Hepatocyte (in vitro differentiated cells): Measurements from ENCODE around the gene JMJD8. TPM values are rescaled to one million over a fixed set of nuclear protein-coding genes. Genes with fewer than 3 reads are reported as not detected.

Source experiments
- DNase-seq: peaks from one replicate; pipeline ENCODE4 v3.0.0-alpha.2; 2016; ENCODE audit warnings: low spot score
- H2AFZ ChIP-seq: fragments of 200-600 bp; sonication (generic); 2 replicates; pipeline ENCODE4 v1.6.0; 2016; ENCODE audit warnings: antibody characterized with exemption, mild to moderate bottlenecking
- H3K27ac ChIP-seq: fragments of 200-600 bp; sonication (generic); 2 replicates; pipeline ENCODE4 v1.5.1; 2016; ENCODE audit warnings: mild to moderate bottlenecking
- H3K27me3 ChIP-seq: fragments of 200-600 bp; sonication (generic); 2 replicates; pipeline ENCODE4 v1.6.1; 2016
- H3K36me3 ChIP-seq: fragments of 200-600 bp; sonication (generic); replicated peaks from 2 replicates; pipeline ENCODE4 v1.5.1; 2016; ENCODE audit warnings: low read depth; ENCODE audit not compliant: insufficient read depth
- H3K4me1 ChIP-seq: fragments of 200-600 bp; sonication (generic); 2 replicates; pipeline ENCODE4 v1.5.1; 2016; ENCODE audit warnings: mild to moderate bottlenecking, moderate library complexity; ENCODE audit not compliant: insufficient read depth
- H3K4me2 ChIP-seq: fragments of 200-600 bp; sonication (generic); 2 replicates; pipeline ENCODE4 v1.6.0; 2016
- H3K4me3 ChIP-seq: fragments of 200-600 bp; sonication (generic); 2 replicates; pipeline ENCODE4 v1.5.1; 2016; ENCODE audit warnings: mild to moderate bottlenecking
- H3K79me2 ChIP-seq: fragments of 200-600 bp; sonication (generic); 2 replicates; pipeline ENCODE4 v1.6.0; 2017; ENCODE audit warnings: mild to moderate bottlenecking
- H3K9me2 ChIP-seq: fragments of 200-600 bp; sonication (generic); replicated peaks from 2 replicates; pipeline ENCODE4 v1.6.0; 2017; ENCODE audit warnings: mild to moderate bottlenecking; ENCODE audit not compliant: insufficient read depth
- H3K9me3 ChIP-seq: fragments of 200-600 bp; sonication (generic); 2 replicates; pipeline ENCODE4 v1.5.1; 2016; ENCODE audit warnings: low read depth, mild to moderate bottlenecking
- H4K20me1 ChIP-seq: fragments of 200-600 bp; sonication (generic); 2 replicates; pipeline ENCODE4 v1.6.0; 2016; ENCODE audit warnings: mild to moderate bottlenecking; ENCODE audit not compliant: insufficient read depth, poor library complexity, severe bottlenecking
- EZH2 ChIP-seq: fragments of 200-600 bp; sonication (generic); IDR thresholded peaks from 2 replicates; pipeline ENCODE4 v1.6.1; 2016; ENCODE audit warnings: antibody characterized with exemption, mild to moderate bottlenecking, borderline replicate concordance
- EZH2phosphoT487 ChIP-seq: fragments of 200-600 bp; sonication (generic); IDR thresholded peaks from one replicate; pipeline ENCODE4 v1.6.1; 2018; ENCODE audit warnings: antibody characterized with exemption, mild to moderate bottlenecking, low read depth, moderate library complexity; ENCODE audit not compliant: unreplicated experiment, severe bottlenecking
- WGBS: methylation state at CpG from one replicate; pipeline ENCODE4 v1.1.6; 2016; ENCODE audit warnings: low lambda C conversion rate; ENCODE audit errors: missing lambda C conversion rate; 5-methylcytosine and 5-hydroxymethylcytosine counted together
- polyA plus RNA-seq: library from polyadenylated mRNA; unstranded; fragments of >200 nt; fragmentation: Nextera tagmentation; extraction: Ambion mirVana; gene quantifications from 2 replicates; pipeline ENCODE4 v1.2.1, GENCODE V29; 2016
- total RNA-seq: library from RNA; depleted of rRNA; stranded (reverse); fragments of >200 nt; gene quantifications from 2 replicates; pipeline ENCODE4 v1.2.3, GENCODE V29; 2014
- TF ChIP-seq, protein P1 (sequence below): fragments of 200-600 bp; sonication (generic); IDR thresholded peaks from 2 replicates; pipeline ENCODE4 v1.5.1; 2016; ENCODE audit warnings: antibody characterized with exemption, mild to moderate bottlenecking; ENCODE audit not compliant: poor library complexity

The JMJD8 gene
- total and polyA plus RNA-seq, 2 experiments from 2014 or later = 44.3 to 84.3 TPM

DNA sequence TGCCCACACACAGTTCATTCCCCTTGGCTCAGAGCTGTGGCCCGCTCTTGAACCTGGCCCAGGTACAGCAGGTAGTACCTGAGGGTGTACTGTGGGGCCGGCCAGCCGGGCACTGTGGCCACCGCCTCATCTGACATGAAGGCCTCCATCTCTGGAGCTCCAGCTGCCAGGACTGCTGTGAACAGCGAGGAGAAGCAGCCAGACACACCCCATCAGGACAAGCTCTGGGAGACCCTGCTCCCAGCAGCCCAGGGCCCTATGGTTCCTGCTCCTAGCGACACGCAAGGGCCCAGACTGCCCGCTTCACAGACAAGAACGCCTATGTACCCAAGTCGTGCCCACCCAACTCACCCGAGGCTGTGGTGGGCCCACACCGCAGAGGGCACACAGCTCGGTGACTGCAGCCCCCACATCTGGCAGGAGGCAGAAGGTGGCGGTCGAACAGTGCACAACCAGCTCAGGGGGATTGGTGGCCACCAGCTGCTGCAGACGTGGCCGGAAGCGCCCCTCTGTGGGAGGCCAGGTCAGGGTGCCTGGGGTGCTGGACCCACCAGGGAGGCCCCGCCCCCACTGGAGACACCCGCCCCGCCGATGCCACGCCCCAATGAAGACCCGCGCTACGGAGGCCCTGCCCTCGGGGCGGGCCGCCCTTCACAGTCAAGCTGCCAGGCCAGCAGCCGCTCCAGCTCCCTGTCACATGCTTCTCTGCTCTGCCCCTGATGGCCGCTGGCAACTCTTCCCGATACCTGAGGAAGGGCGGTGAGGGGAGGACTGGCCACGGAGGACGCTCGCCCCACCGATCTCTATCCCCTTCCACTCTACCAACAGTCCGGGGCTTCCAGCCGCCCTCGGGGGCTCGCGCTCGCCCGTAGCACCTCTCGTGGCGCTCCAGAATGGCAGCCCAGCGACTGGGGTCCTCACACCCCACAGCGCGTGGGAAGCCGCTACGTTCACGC lies 5.0 kb downstream of the JMJD8 start:
- 33% methylated on average over 44 of the region's 52 CpGs for WGBS
- no peak for TF ChIP-seq EZH2phosphoT487
- TF ChIP-seq, protein P1, sequence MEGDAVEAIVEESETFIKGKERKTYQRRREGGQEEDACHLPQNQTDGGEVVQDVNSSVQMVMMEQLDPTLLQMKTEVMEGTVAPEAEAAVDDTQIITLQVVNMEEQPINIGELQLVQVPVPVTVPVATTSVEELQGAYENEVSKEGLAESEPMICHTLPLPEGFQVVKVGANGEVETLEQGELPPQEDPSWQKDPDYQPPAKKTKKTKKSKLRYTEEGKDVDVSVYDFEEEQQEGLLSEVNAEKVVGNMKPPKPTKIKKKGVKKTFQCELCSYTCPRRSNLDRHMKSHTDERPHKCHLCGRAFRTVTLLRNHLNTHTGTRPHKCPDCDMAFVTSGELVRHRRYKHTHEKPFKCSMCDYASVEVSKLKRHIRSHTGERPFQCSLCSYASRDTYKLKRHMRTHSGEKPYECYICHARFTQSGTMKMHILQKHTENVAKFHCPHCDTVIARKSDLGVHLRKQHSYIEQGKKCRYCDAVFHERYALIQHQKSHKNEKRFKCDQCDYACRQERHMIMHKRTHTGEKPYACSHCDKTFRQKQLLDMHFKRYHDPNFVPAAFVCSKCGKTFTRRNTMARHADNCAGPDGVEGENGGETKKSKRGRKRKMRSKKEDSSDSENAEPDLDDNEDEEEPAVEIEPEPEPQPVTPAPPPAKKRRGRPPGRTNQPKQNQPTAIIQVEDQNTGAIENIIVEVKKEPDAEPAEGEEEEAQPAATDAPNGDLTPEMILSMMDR = no peak
- no peak for TF ChIP-seq EZH2
- H3K27me3 ChIP-seq = no peaks in the 10 kb centered on the region
- H2AFZ ChIP-seq = peak overlapping the region; percentile 90
- peaks cover 32% of the 10 kb centered on the region for H3K79me2 ChIP-seq
- peaks cover 27% of the 10 kb centered on the region for H4K20me1 ChIP-seq
- H3K9me2 ChIP-seq = no peaks in the 10 kb centered on the region
- no peaks in the 10 kb centered on the region for H3K36me3 ChIP-seq
- peak overlapping the region; percentile 97 for H3K27ac ChIP-seq
- peak overlapping the region; percentile 62 for H3K4me3 ChIP-seq
- H3K4me2 ChIP-seq = peak overlapping the region; percentile 99
- H3K4me1 ChIP-seq = peaks cover 38% of the 10 kb centered on the region
- peak; percentile 85 for DNase-seq
- no peaks in the 10 kb centered on the region for H3K9me3 ChIP-seq

DNA sequence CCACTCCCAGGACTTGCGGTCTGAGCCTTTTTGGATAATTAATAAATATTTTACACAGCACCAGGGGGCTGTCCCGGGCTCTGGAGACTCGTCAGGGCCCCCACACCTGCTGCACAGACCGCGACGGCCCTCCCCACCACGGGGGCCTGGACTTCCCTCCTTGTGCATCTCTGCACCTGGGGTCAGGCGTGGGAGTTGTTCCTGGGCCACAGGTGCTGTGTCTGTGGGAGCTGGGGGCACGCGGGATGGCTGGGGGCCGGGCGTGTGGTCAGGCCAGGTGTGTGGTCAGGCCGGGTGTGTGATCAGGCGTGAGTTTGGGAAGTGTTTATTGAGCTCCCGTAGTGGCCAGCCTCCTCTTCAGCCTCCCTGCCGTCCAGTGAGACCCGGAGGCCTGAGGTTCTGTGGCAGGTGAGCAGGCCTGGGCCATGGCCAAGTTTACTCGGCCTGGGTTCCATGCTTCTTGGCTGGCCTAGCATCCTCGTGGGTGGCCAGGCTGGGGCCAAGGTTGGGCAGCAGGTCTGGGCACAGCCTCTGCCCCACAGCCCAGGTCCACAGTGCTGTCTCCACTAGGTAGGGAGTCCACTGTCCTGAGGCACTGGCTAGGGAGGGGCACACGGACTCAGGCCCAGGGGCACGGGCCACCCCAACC lies 5.8 kb downstream of the JMJD8 start:
- DNase-seq = no peak
- no peaks in the 10 kb centered on the region for H3K9me2 ChIP-seq
- peaks cover 24% of the 10 kb centered on the region for H4K20me1 ChIP-seq
- H3K9me3 ChIP-seq = no peaks in the 10 kb centered on the region
- H3K4me2 ChIP-seq = no peak overlapping the region
- no peak overlapping the region for H3K4me3 ChIP-seq
- 96% methylated on average over 21 of the region's 21 CpGs for WGBS
- no peaks in the 10 kb centered on the region for H3K36me3 ChIP-seq
- no peak overlapping the region for H3K27ac ChIP-seq
- peaks cover 27% of the 10 kb centered on the region for H3K79me2 ChIP-seq
- TF ChIP-seq, protein P1 = no peak
- TF ChIP-seq EZH2phosphoT487 (no peak), EZH2 (no peak)
- no peak overlapping the region for H2AFZ ChIP-seq
- no peaks in the 10 kb centered on the region for H3K27me3 ChIP-seq
- H3K4me1 ChIP-seq = peaks cover 34% of the 10 kb centered on the region

DNA sequence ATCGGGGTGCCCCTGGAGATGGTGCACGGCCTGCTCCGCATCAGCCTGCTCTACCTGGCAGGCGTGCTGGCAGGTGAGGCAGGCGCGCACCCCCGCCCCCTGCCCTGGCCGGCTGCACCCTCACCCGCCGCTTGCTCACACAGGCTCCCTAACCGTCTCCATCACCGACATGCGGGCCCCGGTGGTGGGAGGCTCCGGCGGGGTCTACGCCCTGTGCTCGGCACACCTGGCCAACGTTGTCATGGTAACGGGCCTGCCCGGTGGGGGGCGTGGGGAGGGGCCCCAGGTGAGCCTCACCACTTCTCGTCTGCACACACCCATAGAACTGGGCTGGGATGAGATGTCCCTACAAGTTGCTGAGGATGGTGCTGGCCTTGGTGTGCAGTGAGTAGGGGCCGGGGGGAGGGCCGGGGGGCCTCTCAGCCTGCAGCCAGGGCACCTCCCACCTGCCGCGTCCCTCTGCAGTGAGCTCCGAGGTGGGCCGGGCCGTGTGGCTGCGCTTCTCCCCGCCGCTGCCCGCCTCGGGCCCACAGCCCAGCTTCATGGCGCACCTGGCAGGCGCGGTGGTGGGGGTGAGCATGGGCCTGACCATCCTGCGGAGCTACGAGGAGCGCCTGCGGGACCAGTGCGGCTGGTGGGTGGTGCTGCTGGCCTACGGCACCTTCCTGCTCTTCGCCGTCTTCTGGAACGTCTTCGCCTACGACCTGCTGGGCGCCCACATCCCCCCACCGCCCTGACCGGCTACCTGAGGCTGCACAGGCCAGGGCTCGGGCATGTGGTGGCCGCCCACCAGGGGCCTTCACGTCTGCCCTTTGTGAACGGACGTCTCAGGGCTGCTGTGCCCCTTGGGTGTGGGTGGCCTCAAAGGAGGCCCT lies 6.6 kb downstream of the JMJD8 start:
- Histone ChIP-seq H4K20me1 (peaks cover 20% of the 10 kb centered on the region), H3K4me3 (no peak overlapping the region), H3K9me3 (no peaks in the 10 kb centered on the region), H3K9me2 (no peaks in the 10 kb centered on the region), H3K4me1 (peaks cover 31% of the 10 kb centered on the region), H3K27ac (no peak overlapping the region), H2AFZ (no peak overlapping the region), H3K79me2 (peaks cover 19% of the 10 kb centered on the region), H3K36me3 (no peaks in the 10 kb centered on the region), H3K27me3 (no peaks in the 10 kb centered on the region), H3K4me2 (no peak overlapping the region)
- DNase-seq = no peak
- no peak for TF ChIP-seq EZH2phosphoT487
- TF ChIP-seq EZH2 = no peak
- TF ChIP-seq, protein P1 = no peak
- WGBS = 93% methylated on average over 34 of the region's 57 CpGs
